A549 (cell line): ENCODE results near the gene TMEM232. TPM values are rescaled to one million over a fixed set of nuclear protein-coding genes. Genes with fewer than 3 reads are reported as not detected.

ENCODE experiments used
- ATAC-seq, 2 experiments: fragments of 200-7000 bp in 1 of 2; fragments of >200 bp in 1 of 2; cut with Nextera tagmentation in 1 of 2; cut with Tn5 transposase in 1 of 2; 3 replicates each; pipeline versions ENCODE4 v1.8.0 to v1.9.1; 2018 to 2020; ENCODE audit warnings: mild to moderate bottlenecking in 1 of 2, moderate library complexity in 1 of 2
- CTCF ChIA-PET: fragments of 300-600 bp; sonication (Branson Sonifier 250); formaldehyde crosslinking; extraction: SDS; loops from one replicate; lab custom pipeline; 2021; ENCODE audit warnings: antibody characterized with exemption, inconsistent platforms; lab: Yijun Ruan, JAX
- POLR2A ChIA-PET: fragments of 350-600 bp; formaldehyde crosslinking; extraction: SDS; loops from one replicate; lab custom pipeline; 2021; ENCODE audit warnings: antibody characterized with exemption, inconsistent platforms; lab: Yijun Ruan, JAX
- DNase-seq, 2 experiments: peaks; one replicate each; pipeline versions ENCODE4 v3.0.0 to v3.0.0-alpha.2; 2011 to 2016; ENCODE audit warnings: low read depth in 1 of 2, low spot score in 1 of 2
- FAIRE-seq: peaks from 2 replicates; lab custom pipeline; 2011; peaks lifted over from hg19 to GRCh38; lab: Jason Lieb, UNC
- H3K27ac ChIP-seq, 2 experiments: fragments of >200 bp; sonication (Bioruptor Twin); formaldehyde crosslinking; 3 replicates each; pipeline ENCODE4 v1.5.1; 2016 to 2017
- H3K4me1 ChIP-seq: fragments of >200 bp; sonication (Bioruptor Twin); formaldehyde crosslinking; 3 replicates; pipeline ENCODE4 v1.6.1; 2016
- H3K4me2 ChIP-seq: fragments of >200 bp; sonication (Bioruptor Twin); formaldehyde crosslinking; 3 replicates; pipeline ENCODE4 v1.6.1; 2016
- H3K4me3 ChIP-seq: fragments of >200 bp; sonication (Bioruptor Twin); formaldehyde crosslinking; 3 replicates; pipeline ENCODE4 v1.5.1; 2016
- H3K9me3 ChIP-seq: fragments of >200 bp; sonication (Bioruptor Twin); formaldehyde crosslinking; 3 replicates; pipeline ENCODE4 v1.6.1; 2016
- CBX2 ChIP-seq: fragments of 200-600 bp; sonication (generic); IDR thresholded peaks from 2 replicates; pipeline ENCODE4 v1.6.1; 2016; ENCODE audit warnings: low read depth, mild to moderate bottlenecking, borderline replicate concordance
- CBX8 ChIP-seq: fragments of 200-600 bp; sonication (generic); IDR thresholded peaks from 2 replicates; pipeline ENCODE4 v1.6.1; 2016
- CHD4 ChIP-seq: fragments of 200-600 bp; sonication (generic); IDR thresholded peaks from 2 replicates; pipeline ENCODE4 v1.6.1; 2016; ENCODE audit warnings: antibody characterized with exemption, mild to moderate bottlenecking, borderline replicate concordance
- EHF ChIP-seq: fragments of 250-450 bp; sonication (Bioruptor Pico); IDR thresholded peaks from 2 replicates; pipeline ENCODE4 v1.5.0; 2020; ENCODE audit warnings: mild to moderate bottlenecking
- EHMT2 ChIP-seq: fragments of 200-600 bp; sonication (generic); IDR thresholded peaks from 2 replicates; pipeline ENCODE4 v1.6.1; 2016; ENCODE audit warnings: antibody characterized with exemption, low read depth, mild to moderate bottlenecking, moderate library complexity
- EP300 ChIP-seq, 2 experiments: fragments of >200 bp; sonication (Bioruptor Twin); formaldehyde crosslinking; IDR thresholded peaks; 2 replicates in 1 of 2; 3 replicates in 1 of 2; pipeline ENCODE4 v1.6.1; 2016 to 2017
- FOSB ChIP-seq: fragments of 250-450 bp; sonication (Bioruptor Pico); IDR thresholded peaks from 2 replicates; pipeline ENCODE4 v1.5.0; 2020; ENCODE audit warnings: mild to moderate bottlenecking, moderate library complexity
- HES2 ChIP-seq: fragments of >200 bp; sonication (Bioruptor Twin); formaldehyde crosslinking; IDR thresholded peaks from 2 replicates; pipeline ENCODE4 v1.6.1; 2016
- HMGXB4 ChIP-seq: fragments of 250-450 bp; sonication (Bioruptor Pico); IDR thresholded peaks from 2 replicates; pipeline ENCODE4 v1.5.0; 2021; ENCODE audit warnings: mild to moderate bottlenecking, moderate library complexity, borderline replicate concordance
- HOXB13 ChIP-seq: fragments of 250-450 bp; sonication (Bioruptor Pico); IDR thresholded peaks from 2 replicates; pipeline ENCODE4 v1.5.0; 2020; ENCODE audit warnings: low read depth, mild to moderate bottlenecking, moderate library complexity
- JUN ChIP-seq, 2 experiments: fragments of >200 bp; sonication (Bioruptor Twin); formaldehyde crosslinking; IDR thresholded peaks; 2 replicates in 1 of 2; 3 replicates in 1 of 2; pipeline ENCODE4 v1.6.1; 2016 to 2017
- MAX ChIP-seq: IDR thresholded peaks from 2 replicates; pipeline ENCODE4 v1.6.1; 2012
- MAZ ChIP-seq: fragments of 150-350 bp; IDR thresholded peaks from 2 replicates; pipeline ENCODE4 v1.6.1; 2014; ENCODE audit warnings: antibody characterized with exemption, low read depth, low read length, borderline replicate concordance
- NFE2L2 ChIP-seq: fragments of 150-350 bp; conservative IDR thresholded peaks from 2 replicates; pipeline ENCODE4 v1.6.1; 2014; ENCODE audit warnings: low read length
- NPAS2 ChIP-seq: fragments of 250-450 bp; sonication (Bioruptor Pico); IDR thresholded peaks from 2 replicates; pipeline ENCODE4 v1.8.0; 2022; ENCODE audit warnings: mild to moderate bottlenecking, moderate library complexity, borderline replicate concordance
- PBX3 ChIP-seq: IDR thresholded peaks from 2 replicates; pipeline ENCODE4 v1.6.1; 2012
- POLR2AphosphoS2 ChIP-seq: conservative IDR thresholded peaks from 2 replicates; pipeline ENCODE4 v1.6.1; 2012; ENCODE audit warnings: low read length, improper control_type of control experiment, inconsistent platforms
- RAD21 ChIP-seq, 2 experiments: fragments of >200 bp in 1 of 2; sonication (Bioruptor Twin) in 1 of 2; formaldehyde crosslinking in 1 of 2; IDR thresholded peaks in 1 of 2; conservative IDR thresholded peaks in 1 of 2; 2 replicates in 1 of 2; 3 replicates in 1 of 2; pipeline ENCODE4 v1.6.1; 2012 to 2018; ENCODE audit warnings: inconsistent platforms in 1 of 2
- REST ChIP-seq: fragments of 200-600 bp; sonication (generic); IDR thresholded peaks from 2 replicates; pipeline ENCODE4 v1.6.1; 2016; ENCODE audit warnings: antibody characterized with exemption, mild to moderate bottlenecking, moderate library complexity
- RFX5 ChIP-seq: fragments of 450-650 bp; IDR thresholded peaks from 2 replicates; pipeline ENCODE4 v1.7.1; 2014; ENCODE audit warnings: antibody characterized with exemption, mild to moderate bottlenecking, moderate library complexity
- TFCP2L1 ChIP-seq: fragments of 250-450 bp; sonication (Bioruptor Pico); IDR thresholded peaks from 2 replicates; pipeline ENCODE4 v1.5.0; 2021; ENCODE audit warnings: mild to moderate bottlenecking
- TP53 ChIP-seq: fragments of 250-450 bp; sonication (Bioruptor Pico); IDR thresholded peaks from 2 replicates; pipeline ENCODE4 v1.5.0; 2021; ENCODE audit warnings: mild to moderate bottlenecking, moderate library complexity
- USF2 ChIP-seq: fragments of 450-650 bp; IDR thresholded peaks from 2 replicates; pipeline ENCODE4 v1.6.1; 2014; ENCODE audit warnings: antibody characterized with exemption
- ZC3H11A ChIP-seq: fragments of 450-650 bp; IDR thresholded peaks from 2 replicates; pipeline ENCODE4 v1.6.1; 2014; ENCODE audit warnings: antibody characterized with exemption, mild to moderate bottlenecking
- ZFP36 ChIP-seq: fragments of 450-650 bp; IDR thresholded peaks from 2 replicates; pipeline ENCODE4 v1.6.1; 2014; ENCODE audit warnings: borderline replicate concordance; ENCODE audit not compliant: partially characterized antibody
- ZSCAN20 ChIP-seq: fragments of 250-450 bp; sonication (Bioruptor Pico); IDR thresholded peaks from 2 replicates; pipeline ENCODE4 v1.8.0; 2022; ENCODE audit warnings: mild to moderate bottlenecking, moderate library complexity
- whole genome bisulfite sequencing: methylation state at CpG from one replicate; pipeline ENCODE4 v1.1.6; 2017; ENCODE audit errors: missing lambda C conversion rate; 5-methylcytosine and 5-hydroxymethylcytosine counted together
- polyA plus RNA-seq, 4 experiments: library from polyadenylated mRNA; depleted of rRNA in 3 of 4; stranded (reverse); fragments of >200 nt; fragmentation: RNase III in 1 of 4; extraction: RNeasy Plus Mini Kit Qiagen cat#74134 plus additional on column Dnase treatment in 1 of 4; gene quantifications; 2 replicates in 3 of 4; 3 replicates in 1 of 4; pipeline ENCODE4 v1.2.3, GENCODE V29; 2011 to 2017

The TMEM232 gene
- polyA plus RNA-seq, 2 of the 4 experiments (the other 2 are of a cell fraction), result 0.12 to 0.39 TPM

DNA sequence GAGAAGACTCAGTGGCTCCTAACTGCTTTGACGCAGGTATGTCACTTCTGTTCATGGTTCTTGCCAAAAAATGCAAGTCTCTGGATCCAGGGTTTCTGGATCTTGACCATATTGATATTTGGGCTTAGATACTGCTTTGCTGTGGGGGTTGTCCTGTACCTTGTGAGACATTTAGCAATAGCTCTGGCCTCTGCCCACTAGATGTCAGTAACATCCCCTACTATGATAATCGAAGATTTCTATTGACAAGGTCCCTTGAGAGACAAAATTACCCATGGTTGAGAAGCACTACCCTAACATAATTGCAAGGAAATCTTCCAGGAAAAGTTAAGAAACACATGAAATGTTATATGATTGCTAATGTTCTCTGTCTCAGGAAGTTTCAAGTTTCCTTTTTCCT, 285.4 kb downstream of the TMEM232 start:
- ATAC-seq (peak in 1 of 2 experiments; percentile 56; a peak in 2 of 6 replicates), DNase-seq (peak in 1 of 2 experiments; percentile 18), FAIRE-seq (no peak)
- CTCF ChIA-PET, result no interaction called here
- H3K4me2 ChIP-seq, result no peak overlapping the region
- H3K4me1 ChIP-seq, result no peaks in the 10 kb centered on the region
- 3% methylated on average over 2 of the region's 2 CpGs for WGBS
- no peak overlapping the region for H3K4me3 ChIP-seq
- H3K9me3 ChIP-seq, result no peaks in the 10 kb centered on the region
- POLR2A ChIA-PET, result no interaction called here
- TF ChIP-seq POLR2AphosphoS2, result no peak
- peak in 1 of 2 experiments; percentile 46; a peak in 1 of 5 replicates for TF ChIP-seq RAD21 (conservative IDR thresholded peaks at IDR 0.05 in 1 of 2, IDR thresholded peaks at IDR 0.05 in 1 of 2)
- no peak overlapping the region for H3K27ac ChIP-seq

- no peaks in the 10 kb centered on the region for H3K9me3 ChIP-seq
- no peak for ATAC-seq
- no peak overlapping the region for H3K4me2 ChIP-seq
- no peak overlapping the region for H3K27ac ChIP-seq
- WGBS, result 0% methylated on average over 2 of the region's 2 CpGs
- FAIRE-seq, result no peak
- ChIA-PET POLR2A (no interaction called here), CTCF (no interaction called here)
- no peak for DNase-seq
- TF ChIP-seq REST, result no peak
- TF ChIP-seq CBX8, result no peak
- no peak for TF ChIP-seq MAX
- no peak for TF ChIP-seq ZFP36
- TF ChIP-seq EHF (CRISPR knock-in tag), result no peak
- no peak for TF ChIP-seq ZSCAN20 (CRISPR knock-in tag)
- TF ChIP-seq CBX2, result no peak
- TF ChIP-seq MAZ, result no peak
- TF ChIP-seq USF2, result no peak
- TF ChIP-seq CHD4, result no peak
- TF ChIP-seq HES2, result no peak
- TF ChIP-seq EHMT2, result no peak
- TF ChIP-seq TP53 (CRISPR knock-in tag), result no peak
- TF ChIP-seq EP300 (IDR thresholded peaks at IDR 0.05), result no peak
- no peak for TF ChIP-seq POLR2AphosphoS2
- no peak for TF ChIP-seq RFX5
- no peaks in the 10 kb centered on the region for H3K4me1 ChIP-seq
- no peak overlapping the region for H3K4me3 ChIP-seq
These were observed 286.4 kb downstream of the TMEM232 start for GRCh38 chr5:110440058-110440457.

DNA sequence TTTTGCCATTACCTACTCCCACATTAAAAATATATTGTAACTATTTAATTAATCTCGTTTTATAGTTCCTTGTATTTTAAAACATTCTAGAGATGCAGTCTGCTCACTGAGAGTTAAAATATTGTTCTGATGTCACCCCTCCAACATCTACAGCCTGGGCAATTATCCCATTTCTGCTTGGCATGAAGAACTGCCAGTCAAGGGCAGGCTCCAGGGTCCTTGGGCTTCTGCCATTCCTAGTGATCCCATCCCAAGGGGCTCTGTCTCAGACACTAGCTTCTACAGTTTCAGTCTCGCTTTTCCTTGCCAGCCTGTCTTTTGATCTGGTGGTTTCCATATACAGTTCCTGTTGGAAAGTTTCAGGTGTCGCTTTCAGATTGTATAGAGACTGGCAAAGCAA, 287.2 kb downstream of the TMEM232 start:
- CTCF ChIA-PET, result no interaction called here
- ATAC-seq (no peak), DNase-seq (no peak), FAIRE-seq (no peak)
- H3K4me1 ChIP-seq, result no peaks in the 10 kb centered on the region
- WGBS, result under 1% methylated on average over 3 of the region's 3 CpGs
- H3K4me2 ChIP-seq, result no peak overlapping the region
- H3K27ac ChIP-seq, result no peak overlapping the region
- no peak overlapping the region for H3K4me3 ChIP-seq
- POLR2A ChIA-PET, result no interaction called here
- no peaks in the 10 kb centered on the region for H3K9me3 ChIP-seq
- no peak for TF ChIP-seq PBX3
- no peak for TF ChIP-seq HMGXB4
- TF ChIP-seq RAD21 (conservative IDR thresholded peaks at IDR 0.05 in 1 of 2, IDR thresholded peaks at IDR 0.05 in 1 of 2), result no peak
- TF ChIP-seq JUN (IDR thresholded peaks at IDR 0.05), result no peak
- TF ChIP-seq ZC3H11A, result no peak
- TF ChIP-seq FOSB (CRISPR knock-in tag), result no peak
- no peak for TF ChIP-seq NPAS2 (CRISPR knock-in tag)
- TF ChIP-seq HES2, result no peak
- no peak for TF ChIP-seq RFX5
- TF ChIP-seq NFE2L2, result no peak
- no peak for TF ChIP-seq HOXB13 (CRISPR knock-in tag)
- TF ChIP-seq CBX2, result no peak
- no peak for TF ChIP-seq TFCP2L1 (CRISPR knock-in tag)
